HepG2 (cell line): ENCODE measurements around the gene ANAPC2. TPM values are rescaled to one million over a fixed set of nuclear protein-coding genes. Genes with fewer than 3 reads are reported as not detected.

ENCODE experiments used
- AKAP8 ChIP-seq: sonication (generic); formaldehyde crosslinking; IDR thresholded peaks from 2 replicates; pipeline ENCODE4 v1.5.1; 2020; ENCODE audit warnings: mild to moderate bottlenecking, missing genetic modification reagents
- ARNTL ChIP-seq: sonication (generic); formaldehyde crosslinking; IDR thresholded peaks from 2 replicates; pipeline ENCODE4 v1.4.0; 2020; ENCODE audit warnings: mild to moderate bottlenecking, missing genetic modification reagents
- BRCA1 ChIP-seq: sonication (generic); formaldehyde crosslinking; IDR thresholded peaks from 2 replicates; pipeline ENCODE4 v1.4.0; 2020; ENCODE audit warnings: missing genetic modification reagents
- ELF1 ChIP-seq: sonication (generic); formaldehyde crosslinking; IDR thresholded peaks from 2 replicates; pipeline ENCODE4 v1.4.0; 2020; ENCODE audit warnings: missing genetic modification reagents
- FOSL2 ChIP-seq: sonication (generic); formaldehyde crosslinking; IDR thresholded peaks from 2 replicates; pipeline ENCODE4 v1.4.0; 2020; ENCODE audit warnings: missing genetic modification reagents
- HNRNPL ChIP-seq: fragments of 200-400 bp; formaldehyde crosslinking; IDR thresholded peaks from 2 replicates; pipeline ENCODE4 v1.6.1; 2017; ENCODE audit warnings: mild to moderate bottlenecking, low read depth, low read length
- JARID2 ChIP-seq: sonication (generic); formaldehyde crosslinking; IDR thresholded peaks from 2 replicates; pipeline ENCODE4 v1.8.1; 2023; ENCODE audit warnings: missing genetic modification reagents, inconsistent platforms; ENCODE audit not compliant: insufficient replicate concordance
- MEIS2 ChIP-seq: sonication (generic); formaldehyde crosslinking; IDR thresholded peaks from 2 replicates; pipeline ENCODE4 v1.9.0; 2021; ENCODE audit warnings: mild to moderate bottlenecking, missing genetic modification reagents
- ONECUT2 ChIP-seq: sonication (generic); formaldehyde crosslinking; IDR thresholded peaks from 2 replicates; pipeline ENCODE4 v1.4.0; 2020; ENCODE audit warnings: missing genetic modification reagents
- POLR2A ChIP-seq, 2 experiments: IDR thresholded peaks; 2 replicates each; pipeline ENCODE4 v1.6.1; 2011; ENCODE audit warnings: low read depth in 2 of 2, low read length in 2 of 2, mild to moderate bottlenecking in 1 of 2, moderate library complexity in 1 of 2; ENCODE audit not compliant: insufficient read depth in 1 of 2
- SMAD3 ChIP-seq: sonication (generic); formaldehyde crosslinking; IDR thresholded peaks from 2 replicates; pipeline ENCODE4 v1.4.0; 2020; ENCODE audit warnings: missing genetic modification reagents
- SNAI1 ChIP-seq: sonication (generic); formaldehyde crosslinking; IDR thresholded peaks from 2 replicates; pipeline ENCODE4 v1.5.0; 2020; ENCODE audit warnings: mild to moderate bottlenecking, missing genetic modification reagents, borderline replicate concordance
- SSRP1 ChIP-seq: IDR thresholded peaks from 2 replicates; pipeline ENCODE4 v1.6.1; 2016; ENCODE audit warnings: control low read depth
- STAT5B ChIP-seq: sonication (generic); formaldehyde crosslinking; IDR thresholded peaks from 2 replicates; pipeline ENCODE4 v1.4.0; 2020; ENCODE audit warnings: missing genetic modification reagents
- ZNF180 ChIP-seq: sonication (generic); formaldehyde crosslinking; IDR thresholded peaks from 2 replicates; pipeline ENCODE4 v1.4.0; 2020; ENCODE audit warnings: low read depth, missing genetic modification reagents, borderline replicate concordance
- ZNF572 ChIP-seq: sonication (generic); formaldehyde crosslinking; IDR thresholded peaks from 2 replicates; pipeline ENCODE4 v1.5.1; 2020; ENCODE audit warnings: mild to moderate bottlenecking, missing genetic modification reagents
- ZNF589 ChIP-seq: sonication (generic); formaldehyde crosslinking; conservative IDR thresholded peaks from 2 replicates; pipeline ENCODE4 v1.8.0; 2022; ENCODE audit warnings: mild to moderate bottlenecking, moderate library complexity, missing genetic modification reagents
- ZNF7 ChIP-seq: IDR thresholded peaks from 2 replicates; pipeline ENCODE4 v1.6.1; 2016; ENCODE audit warnings: missing biosample characterization, missing genetic modification reagents
- ZNF747 ChIP-seq: sonication (generic); formaldehyde crosslinking; IDR thresholded peaks from 2 replicates; pipeline ENCODE4 v1.8.1; 2023; ENCODE audit warnings: missing genetic modification reagents, mild to moderate bottlenecking, borderline replicate concordance
- ZNF773 ChIP-seq: sonication (generic); formaldehyde crosslinking; IDR thresholded peaks from 2 replicates; pipeline ENCODE4 v1.4.0; 2020; ENCODE audit warnings: missing genetic modification reagents, borderline replicate concordance
- ZNF788 ChIP-seq: sonication (generic); formaldehyde crosslinking; IDR thresholded peaks from 2 replicates; pipeline ENCODE4 v1.5.0; 2020; ENCODE audit warnings: mild to moderate bottlenecking, missing genetic modification reagents, borderline replicate concordance
- polyA plus RNA-seq, 8 experiments: library from polyadenylated mRNA; depleted of rRNA in 3 of 8; stranded (reverse) in 7 of 8; unstranded in 1 of 8; fragments of >200 nt; fragmentation: Illumina TruSeq in 4 of 8; extraction: Trizol in 4 of 8; gene quantifications; 2 replicates each; pipeline versions ENCODE4 v1.2.1 to v1.2.3, GENCODE V29; 2011 to 2016; ENCODE audit warnings: low read depth in 4 of 8, missing spikeins in 1 of 8, mixed read lengths in 1 of 8; ENCODE audit not compliant: insufficient read depth in 1 of 8
- total RNA-seq, 5 experiments: library from RNA; depleted of rRNA; stranded (reverse); fragments of >200 nt; fragmentation: Illumina TruSeq; extraction: Trizol; gene quantifications; 2 replicates each; pipeline ENCODE4 v1.2.3, GENCODE V29; 2016; ENCODE audit warnings: low read depth in 1 of 5
- TF ChIP-seq, protein P1 (sequence below): IDR thresholded peaks from 2 replicates; pipeline ENCODE4 v1.6.1; 2016; ENCODE audit warnings: low read depth, control low read depth
- TF ChIP-seq, protein P2 (sequence below): sonication (generic); formaldehyde crosslinking; IDR thresholded peaks from 2 replicates; pipeline ENCODE4 v1.5.0; 2020; ENCODE audit warnings: missing genetic modification reagents
- TF ChIP-seq, protein P3 (sequence below): sonication (generic); formaldehyde crosslinking; IDR thresholded peaks from 2 replicates; pipeline ENCODE4 v1.4.0; 2020; ENCODE audit warnings: mild to moderate bottlenecking, missing genetic modification reagents
- TF ChIP-seq, protein P4 (sequence below): sonication (generic); formaldehyde crosslinking; IDR thresholded peaks from 2 replicates; pipeline ENCODE4 v1.4.0; 2020; ENCODE audit warnings: missing genetic modification reagents
- TF ChIP-seq, protein P5 (sequence below): IDR thresholded peaks from 2 replicates; pipeline ENCODE4 v1.6.1; 2016; ENCODE audit warnings: mild to moderate bottlenecking
- TF ChIP-seq, protein P6 (sequence below): IDR thresholded peaks from 2 replicates; pipeline ENCODE4 v1.6.1; 2012; ENCODE audit warnings: inconsistent platforms

ANAPC2 gene
- total and polyA plus RNA-seq, 2 of the 13 experiments (the other 11 are each of a cell fraction or from before 2014, with no cell fraction given) = 12.3 to 15.4 TPM

DNA sequence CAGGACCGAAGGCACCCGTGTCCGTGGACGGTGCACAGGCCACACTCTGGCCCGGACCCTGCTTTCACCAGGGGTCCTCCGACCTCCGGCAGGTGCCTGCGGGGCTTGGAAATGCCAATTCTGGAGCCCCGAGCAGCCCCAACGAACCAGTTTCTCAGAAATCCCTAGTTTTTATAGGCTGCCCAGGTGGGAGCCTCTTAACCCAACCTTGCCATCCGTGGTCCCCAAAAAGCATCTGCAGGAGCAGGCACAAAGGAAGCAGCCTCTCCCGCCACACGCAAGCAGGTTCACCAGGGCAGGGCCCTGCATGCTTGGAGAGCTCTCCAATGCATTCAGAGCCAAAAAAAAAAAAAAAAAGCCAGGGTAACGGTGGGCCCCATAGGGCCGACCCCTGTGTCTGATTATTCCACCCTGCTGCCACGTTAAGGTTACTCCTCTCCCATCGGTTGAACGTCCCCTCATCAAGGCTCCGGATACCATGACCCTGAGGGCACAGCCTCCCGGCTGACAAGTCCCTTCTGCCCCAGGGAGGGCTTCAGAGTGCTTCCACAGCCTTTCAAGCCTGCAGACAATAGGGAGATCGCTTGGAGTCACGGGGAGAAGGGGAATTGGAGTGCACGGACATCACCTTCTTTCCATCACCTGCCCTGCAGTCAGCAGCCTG is 13.0 kb upstream of the ANAPC2 start (continued):
- TF ChIP-seq ZNF747 (CRISPR knock-in tag) (peak; percentile 84), ZNF589 (CRISPR knock-in tag) (0 out of 2 replicates have a peak, but pooled peaks have one; percentile 4), BRCA1 (CRISPR knock-in tag) (no peak), ELF1 (peak; percentile 4; the same call in 1 of the 2 replicates), MEIS2 (CRISPR knock-in tag) (no peak), ZNF572 (CRISPR knock-in tag) (no peak; the same call in 1 of the 2 replicates), ZNF180 (CRISPR knock-in tag) (no peak), STAT5B (CRISPR knock-in tag) (no peak), FOSL2 (CRISPR knock-in tag) (no peak), ZNF773 (CRISPR knock-in tag) (no peak), ZNF7 (no peak), POLR2A (IDR thresholded peaks at IDR 0.05; ENCODE audit: insufficient read depth in 1 of 2, low read depth in 2 of 2, low read length in 2 of 2) (no peak), ONECUT2 (CRISPR knock-in tag) (no peak), SMAD3 (CRISPR knock-in tag) (peak; percentile 32; the same call in 1 of the 2 replicates), ARNTL (CRISPR knock-in tag) (no peak), JARID2 (CRISPR knock-in tag) (no peak), SNAI1 (CRISPR knock-in tag) (no peak), HNRNPL (0 out of 2 replicates have a peak, but pooled peaks have one; percentile 0), SSRP1 (CRISPR knock-in tag) (no peak), AKAP8 (CRISPR knock-in tag) (peak; percentile 53), ZNF788 (0 out of 2 replicates have a peak, but pooled peaks have one; percentile 6)
- TF ChIP-seq, protein P1, sequence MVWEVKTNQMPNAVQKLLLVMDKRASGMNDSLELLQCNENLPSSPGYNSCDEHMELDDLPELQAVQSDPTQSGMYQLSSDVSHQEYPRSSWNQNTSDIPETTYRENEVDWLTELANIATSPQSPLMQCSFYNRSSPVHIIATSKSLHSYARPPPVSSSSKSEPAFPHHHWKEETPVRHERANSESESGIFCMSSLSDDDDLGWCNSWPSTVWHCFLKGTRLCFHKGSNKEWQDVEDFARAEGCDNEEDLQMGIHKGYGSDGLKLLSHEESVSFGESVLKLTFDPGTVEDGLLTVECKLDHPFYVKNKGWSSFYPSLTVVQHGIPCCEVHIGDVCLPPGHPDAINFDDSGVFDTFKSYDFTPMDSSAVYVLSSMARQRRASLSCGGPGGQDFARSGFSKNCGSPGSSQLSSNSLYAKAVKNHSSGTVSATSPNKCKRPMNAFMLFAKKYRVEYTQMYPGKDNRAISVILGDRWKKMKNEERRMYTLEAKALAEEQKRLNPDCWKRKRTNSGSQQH (CRISPR knock-in tag) = no peak
- TF ChIP-seq, protein P2, sequence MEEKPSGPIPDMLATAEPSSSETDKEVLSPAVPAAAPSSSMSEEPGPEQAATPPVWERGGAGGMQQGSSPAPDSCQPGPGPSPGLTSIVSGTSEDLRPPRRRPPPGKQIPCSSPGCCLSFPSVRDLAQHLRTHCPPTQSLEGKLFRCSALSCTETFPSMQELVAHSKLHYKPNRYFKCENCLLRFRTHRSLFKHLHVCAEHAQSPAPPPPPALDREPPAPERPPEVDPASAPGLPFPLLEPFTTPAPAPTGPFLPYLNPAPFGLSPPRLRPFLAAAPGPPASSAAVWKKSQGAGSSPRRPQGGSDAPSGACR (CRISPR knock-in tag) = peak; percentile 12; the same call in 1 of the 2 replicates
- TF ChIP-seq, protein P3, sequence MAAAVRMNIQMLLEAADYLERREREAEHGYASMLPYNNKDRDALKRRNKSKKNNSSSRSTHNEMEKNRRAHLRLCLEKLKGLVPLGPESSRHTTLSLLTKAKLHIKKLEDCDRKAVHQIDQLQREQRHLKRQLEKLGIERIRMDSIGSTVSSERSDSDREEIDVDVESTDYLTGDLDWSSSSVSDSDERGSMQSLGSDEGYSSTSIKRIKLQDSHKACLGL = 0 out of 2 replicates have a peak, but pooled peaks have one; percentile 8
- TF ChIP-seq, protein P4, sequence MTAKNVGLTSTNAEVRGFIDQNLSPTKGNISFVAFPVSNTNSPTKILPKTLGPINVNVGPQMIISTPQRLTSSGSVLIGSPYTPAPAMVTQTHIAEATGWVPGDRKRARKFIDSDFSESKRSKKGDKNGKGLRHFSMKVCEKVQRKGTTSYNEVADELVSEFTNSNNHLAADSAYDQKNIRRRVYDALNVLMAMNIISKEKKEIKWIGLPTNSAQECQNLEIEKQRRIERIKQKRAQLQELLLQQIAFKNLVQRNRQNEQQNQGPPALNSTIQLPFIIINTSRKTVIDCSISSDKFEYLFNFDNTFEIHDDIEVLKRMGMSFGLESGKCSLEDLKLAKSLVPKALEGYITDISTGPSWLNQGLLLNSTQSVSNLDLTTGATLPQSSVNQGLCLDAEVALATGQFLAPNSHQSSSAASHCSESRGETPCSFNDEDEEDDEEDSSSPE (CRISPR knock-in tag) = no peak
- TF ChIP-seq, protein P5, sequence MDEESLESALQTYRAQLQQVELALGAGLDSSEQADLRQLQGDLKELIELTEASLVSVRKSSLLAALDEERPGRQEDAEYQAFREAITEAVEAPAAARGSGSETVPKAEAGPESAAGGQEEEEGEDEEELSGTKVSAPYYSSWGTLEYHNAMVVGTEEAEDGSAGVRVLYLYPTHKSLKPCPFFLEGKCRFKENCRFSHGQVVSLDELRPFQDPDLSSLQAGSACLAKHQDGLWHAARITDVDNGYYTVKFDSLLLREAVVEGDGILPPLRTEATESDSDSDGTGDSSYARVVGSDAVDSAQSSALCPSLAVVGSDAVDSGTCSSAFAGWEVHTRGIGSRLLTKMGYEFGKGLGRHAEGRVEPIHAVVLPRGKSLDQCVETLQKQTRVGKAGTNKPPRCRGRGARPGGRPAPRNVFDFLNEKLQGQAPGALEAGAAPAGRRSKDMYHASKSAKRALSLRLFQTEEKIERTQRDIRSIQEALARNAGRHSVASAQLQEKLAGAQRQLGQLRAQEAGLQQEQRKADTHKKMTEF (CRISPR knock-in tag) = peak; percentile 63; the same call in 1 of the 2 replicates
- TF ChIP-seq, protein P6, sequence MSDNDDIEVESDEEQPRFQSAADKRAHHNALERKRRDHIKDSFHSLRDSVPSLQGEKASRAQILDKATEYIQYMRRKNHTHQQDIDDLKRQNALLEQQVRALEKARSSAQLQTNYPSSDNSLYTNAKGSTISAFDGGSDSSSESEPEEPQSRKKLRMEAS = no peak
